H1 (cell line): Measurements from ENCODE around the gene OSBPL9. TPM values are rescaled to one million over a fixed set of nuclear protein-coding genes. Genes with fewer than 3 reads are reported as not detected.

ENCODE experiments used
- CTCF ChIA-PET: fragments of 300-600 bp; sonication (Branson Sonifier 250); formaldehyde crosslinking; loops from one replicate; lab custom pipeline; 2021; ENCODE audit not compliant: partially characterized antibody; lab: Charles Lee
- POLR2A ChIA-PET: fragments of 300-600 bp; sonication (Branson Sonifier 250); formaldehyde crosslinking; loops from one replicate; lab custom pipeline; 2021; ENCODE audit warnings: inconsistent platforms; ENCODE audit not compliant: partially characterized antibody; lab: Charles Lee
- DNase-seq, 2 experiments: peaks; one replicate each; pipeline versions ENCODE4 v3.0.0 to v3.0.0-alpha.2; 2010 to 2022; ENCODE audit warnings: low spot score in 2 of 2, low read depth in 1 of 2, mixed read lengths in 1 of 2
- FAIRE-seq: peaks from 2 replicates; lab custom pipeline; 2011; peaks lifted over from hg19 to GRCh38; lab: Jason Lieb, UNC
- H2AFZ ChIP-seq: 2 replicates; pipeline ENCODE4 v1.8.1; 2012; ENCODE audit warnings: low read length, inconsistent platforms
- H2AK5ac ChIP-seq: 2 replicates; pipeline ENCODE4 v1.6.1; 2013; ENCODE audit warnings: low read depth, low read length
- H2BK120ac ChIP-seq: replicated peaks from 2 replicates; pipeline ENCODE3; 2013; ENCODE audit warnings: low read depth, low read length, inconsistent platforms
- H2BK12ac ChIP-seq: 2 replicates; pipeline ENCODE4 v1.6.1; 2013; ENCODE audit warnings: low read depth, low read length
- H2BK15ac ChIP-seq: 2 replicates; pipeline ENCODE4 v1.6.1; 2013; ENCODE audit warnings: low read length
- H2BK20ac ChIP-seq: 2 replicates; pipeline ENCODE4 v1.6.1; 2013; ENCODE audit warnings: low read length
- H2BK5ac ChIP-seq: 2 replicates; pipeline ENCODE4 v1.6.1; 2013; ENCODE audit warnings: low read depth, low read length
- H3K14ac ChIP-seq: 2 replicates; pipeline ENCODE4 v1.6.1; 2013; ENCODE audit warnings: inconsistent platforms; ENCODE audit not compliant: insufficient read length
- H3K18ac ChIP-seq: 2 replicates; pipeline ENCODE4 v1.6.1; 2013; ENCODE audit warnings: low read length; ENCODE audit errors: extremely low read depth
- H3K23ac ChIP-seq: 2 replicates; pipeline ENCODE4 v1.6.1; 2013; ENCODE audit warnings: inconsistent platforms; ENCODE audit not compliant: insufficient read length
- H3K23me2 ChIP-seq: 2 replicates; pipeline ENCODE4 v1.6.1; 2013; ENCODE audit warnings: low read depth, low read length
- H3K27ac ChIP-seq: 2 replicates; pipeline ENCODE4 v1.6.1; 2011; ENCODE audit warnings: low read depth, low read length, inconsistent platforms
- H3K27me3 ChIP-seq, 4 experiments: replicated peaks in 1 of 4; 1 replicate in 1 of 4; 2 replicates in 3 of 4; pipeline versions ENCODE4 v1.6.1 to v1.8.1; 2011 to 2013; ENCODE audit warnings: low read length in 3 of 4, mild to moderate bottlenecking in 3 of 4, inconsistent platforms in 2 of 4, mixed read lengths in 2 of 4, moderate library complexity in 1 of 4; ENCODE audit not compliant: control insufficient read depth in 3 of 4, insufficient read depth in 3 of 4; ENCODE audit errors: extremely low read depth in 1 of 4
- H3K36me3 ChIP-seq, 4 experiments: 2 replicates each; pipeline versions ENCODE4 v1.6.1 to v1.8.1; 2011 to 2013; ENCODE audit warnings: mild to moderate bottlenecking in 4 of 4, low read length in 3 of 4, moderate library complexity in 2 of 4, control low read depth in 1 of 4, inconsistent platforms in 1 of 4; ENCODE audit not compliant: insufficient read depth in 4 of 4, control insufficient read depth in 2 of 4
- H3K4ac ChIP-seq: replicated peaks from 2 replicates; pipeline ENCODE3; 2013; ENCODE audit warnings: low read length, low read depth, mixed read lengths, inconsistent platforms; ENCODE audit not compliant: insufficient read length
- H3K4me1 ChIP-seq, 4 experiments: replicated peaks in 1 of 4; 1 replicate in 1 of 4; 2 replicates in 3 of 4; pipeline versions ENCODE4 v1.6.1 to v1.8.1; 2011 to 2013; ENCODE audit warnings: low read length in 3 of 4, inconsistent platforms in 2 of 4, mixed read lengths in 1 of 4; ENCODE audit not compliant: insufficient read depth in 4 of 4, control insufficient read depth in 3 of 4
- H3K4me2 ChIP-seq, 2 experiments: 2 replicates each; pipeline versions ENCODE4 v1.6.1 to v1.8.1; 2011 to 2013; ENCODE audit warnings: low read depth in 2 of 2, low read length in 2 of 2, control low read depth in 1 of 2, inconsistent platforms in 1 of 2, mild to moderate bottlenecking in 1 of 2; ENCODE audit not compliant: insufficient read depth in 1 of 2
- H3K4me3 ChIP-seq, 4 experiments: fragments of 200-600, 300-600 bp in 1 of 4; sonication (generic), shearing (Covaris generic), sonication (Bioruptor Twin) in 1 of 4; 2 replicates each; pipeline versions ENCODE4 v1.5.1 to v1.8.1; 2011 to 2016; ENCODE audit warnings: low read length in 4 of 4, low read depth in 3 of 4, control low read depth in 2 of 4, inconsistent platforms in 2 of 4, mild to moderate bottlenecking in 2 of 4, mixed read lengths in 1 of 4, moderate library complexity in 1 of 4; ENCODE audit not compliant: insufficient read depth in 2 of 4; ENCODE audit errors: extremely low read depth in 1 of 4
- H3K56ac ChIP-seq: replicated peaks from 2 replicates; pipeline ENCODE3; 2013; ENCODE audit warnings: low read depth, mild to moderate bottlenecking, mixed read lengths, low read length, inconsistent platforms; ENCODE audit not compliant: insufficient read length
- H3K79me1 ChIP-seq: 2 replicates; pipeline ENCODE4 v1.6.1; 2013; ENCODE audit warnings: low read depth, low read length, control low read depth
- H3K79me2 ChIP-seq, 2 experiments: 2 replicates each; pipeline versions ENCODE4 v1.6.1 to v1.8.1; 2012 to 2013; ENCODE audit warnings: low read length in 2 of 2, mild to moderate bottlenecking in 2 of 2, inconsistent platforms in 1 of 2; ENCODE audit not compliant: insufficient read depth in 2 of 2, control insufficient read depth in 1 of 2
- H3K9ac ChIP-seq, 4 experiments: replicated peaks in 1 of 4; 1 replicate in 1 of 4; 2 replicates in 3 of 4; pipeline versions ENCODE4 v1.6.1 to v1.8.1; 2011 to 2013; ENCODE audit warnings: low read depth in 3 of 4, low read length in 3 of 4, control low read depth in 2 of 4, mild to moderate bottlenecking in 2 of 4, moderate library complexity in 2 of 4, inconsistent platforms in 1 of 4; ENCODE audit errors: extremely low read depth in 1 of 4
- H3K9me3 ChIP-seq, 2 experiments: 2 replicates each; pipeline versions ENCODE4 v1.6.1 to v1.8.1; 2012 to 2013; ENCODE audit warnings: mild to moderate bottlenecking in 2 of 2, moderate library complexity in 2 of 2, control low read depth in 1 of 2, inconsistent platforms in 1 of 2, low read depth in 1 of 2, low read length in 1 of 2, mixed read lengths in 1 of 2; ENCODE audit not compliant: insufficient read depth in 2 of 2
- H4K20me1 ChIP-seq, 2 experiments: replicated peaks in 1 of 2; 2 replicates each; pipeline versions ENCODE3 to v1.8.1; 2011 to 2013; ENCODE audit warnings: inconsistent platforms in 2 of 2, low read length in 2 of 2, mild to moderate bottlenecking in 1 of 2; ENCODE audit not compliant: insufficient read depth in 2 of 2, control insufficient read depth in 1 of 2
- H4K5ac ChIP-seq: 2 replicates; pipeline ENCODE4 v1.6.1; 2013; ENCODE audit warnings: low read length, low read depth, mixed read lengths, inconsistent platforms; ENCODE audit not compliant: insufficient read length
- H4K8ac ChIP-seq: 2 replicates; pipeline ENCODE4 v1.8.0; 2013; ENCODE audit warnings: mild to moderate bottlenecking, moderate library complexity, low read length, inconsistent platforms; ENCODE audit not compliant: insufficient read depth; ENCODE audit errors: extremely low read depth
- H4K91ac ChIP-seq: replicated peaks from 2 replicates; pipeline ENCODE3; 2013; ENCODE audit warnings: low read length, mixed read lengths, inconsistent platforms; ENCODE audit not compliant: insufficient read length
- CBX5 ChIP-seq: fragments of 300-800, 300-1000 bp; sonication (generic); IDR thresholded peaks from 2 replicates; pipeline ENCODE4 v1.7.1; 2016; ENCODE audit warnings: antibody characterized with exemption, low read length, low read depth
- CTBP2 ChIP-seq: IDR thresholded peaks from 2 replicates; pipeline ENCODE4 v1.7.0; 2011; ENCODE audit warnings: borderline replicate concordance, mild to moderate bottlenecking, moderate library complexity, mixed read lengths, low read length; ENCODE audit not compliant: insufficient read depth, insufficient read length
- CTCF ChIP-seq, 3 experiments: IDR thresholded peaks; 1 replicate in 2 of 3; 2 replicates in 1 of 3; pipeline versions ENCODE4 v1.5.1 to v1.6.1; 2011; ENCODE audit warnings: low read length in 3 of 3, mild to moderate bottlenecking in 3 of 3, inconsistent platforms in 2 of 3, low read depth in 1 of 3, moderate library complexity in 1 of 3; ENCODE audit not compliant: insufficient read depth in 1 of 3; ENCODE audit errors: control extremely low read depth in 1 of 3
- E2F6 ChIP-seq: IDR thresholded peaks from 2 replicates; pipeline ENCODE4 v1.6.1; 2012; ENCODE audit warnings: inconsistent platforms
- HDAC2 ChIP-seq, 2 experiments: fragments of 300-600 bp in 1 of 2; sonication (generic) in 1 of 2; IDR thresholded peaks; 2 replicates each; pipeline ENCODE4 v1.6.1; 2011 to 2012; ENCODE audit warnings: low read depth in 2 of 2, low read length in 2 of 2, mild to moderate bottlenecking in 2 of 2, moderate library complexity in 2 of 2, borderline replicate concordance in 1 of 2, inconsistent platforms in 1 of 2
- KDM1A ChIP-seq: fragments of 200-600, 300-600 bp; sonication (generic); IDR thresholded peaks from 2 replicates; pipeline ENCODE4 v1.7.1; 2016; ENCODE audit warnings: mild to moderate bottlenecking, low read length, borderline replicate concordance
- RBBP5 ChIP-seq: IDR thresholded peaks from 2 replicates; pipeline ENCODE4 v1.7.1; 2012; ENCODE audit warnings: low read depth, mild to moderate bottlenecking, inconsistent platforms, low read length, moderate library complexity, borderline replicate concordance
- RFX5 ChIP-seq: IDR thresholded peaks from 2 replicates; pipeline ENCODE4 v1.6.1; 2011; ENCODE audit warnings: low read depth, low read length, improper control_type of control experiment, borderline replicate concordance
- SAP30 ChIP-seq: fragments of 300-600 bp; sonication (generic); IDR thresholded peaks from 2 replicates; pipeline ENCODE4 v1.7.1; 2012; ENCODE audit warnings: low read length, moderate library complexity, mild to moderate bottlenecking, inconsistent platforms; ENCODE audit not compliant: insufficient read depth, insufficient replicate concordance
- SP2 ChIP-seq: IDR thresholded peaks from 2 replicates; pipeline ENCODE4 v1.6.1; 2012; ENCODE audit warnings: mild to moderate bottlenecking, low read length, inconsistent platforms
- WGBS, 2 experiments: shearing (Covaris generic) in 1 of 2; methylation state at CpG; one replicate each; pipeline versions ENCODE4 v1.1.6 to v1.1.7; 2013 to 2015; ENCODE audit warnings: low lambda C conversion rate in 2 of 2, mixed read lengths in 2 of 2, inconsistent platforms in 1 of 2, low coverage in 1 of 2, missing lambda C conversion rate in 1 of 2; ENCODE audit not compliant: insufficient replicate concordance in 2 of 2, insufficient coverage in 1 of 2, insufficient read length in 1 of 2; ENCODE audit errors: extremely low coverage in 1 of 2, missing lambda C conversion rate in 1 of 2; 5-methylcytosine and 5-hydroxymethylcytosine counted together
- polyA plus RNA-seq, 7 experiments: library from polyadenylated mRNA; depleted of rRNA in 3 of 7; stranded (reverse) in 5 of 7; unstranded in 2 of 7; fragments of >200 nt in 5 of 7; fragments of 200-250 nt in 2 of 7; gene quantifications; 1 replicate in 5 of 7; 2 replicates in 1 of 7; 4 replicates in 1 of 7; pipeline versions ENCODE4 v1.2.1 to v1.2.3, GENCODE V29; 2011 to 2013; ENCODE audit warnings: missing spikeins in 2 of 7, mixed read lengths in 2 of 7
- total RNA-seq: library from RNA; stranded (reverse); fragmentation: NEBNext Ultra II Directional; extraction: Animal tissue kit (Norgen Biotek cat#: 25700); gene quantifications from 2 replicates; pipeline ENCODE4 v1.2.1, GENCODE V29; 2021

OSBPL9 gene
- total and polyA plus RNA-seq, 2 of the 8 experiments (the other 6 are each of a cell fraction or from before 2014, with no cell fraction given), result 58.2 to 71.6 TPM

GRCh38 chr1:51750218-51750617 lies 133.3 kb downstream of the OSBPL9 start:
- DNase-seq, result no peak
- Histone ChIP-seq H2BK12ac (no peak overlapping the region), H3K56ac (no peak overlapping the region), H3K79me2 (no peaks in the 10 kb centered on the region), H3K27ac (no peak overlapping the region), H4K20me1 (no peaks in the 10 kb centered on the region), H4K5ac (no peak overlapping the region), H3K79me1 (no peaks in the 10 kb centered on the region), H3K23me2 (no peaks in the 10 kb centered on the region), H3K4ac (no peak overlapping the region), H3K4me3 (no peak overlapping the region), H4K91ac (no peak overlapping the region), H3K9ac (no peak overlapping the region), H3K4me1 (no peaks in the 10 kb centered on the region; a peak in 1 of 7 replicates), H3K23ac (no peak overlapping the region), H3K36me3 (peaks cover 0 to 8% (median 3%) of the 10 kb centered on the region in 4 experiments; a peak in 3 of 8 replicates), H2AK5ac (no peak overlapping the region), H2BK20ac (no peak overlapping the region), H3K18ac (no peak overlapping the region), H2AFZ (no peak overlapping the region), H3K27me3 (no peaks in the 10 kb centered on the region), H3K9me3 (no peaks in the 10 kb centered on the region), H2BK120ac (no peak overlapping the region), H2BK15ac (no peak overlapping the region), H3K14ac (no peak overlapping the region), H3K4me2 (no peak overlapping the region), H2BK5ac (no peak overlapping the region), H4K8ac (no peak overlapping the region)
- 85% methylated on average over 3 of the region's 3 CpGs; no CpG with 5 or more reads in 1 of the 2 experiments for WGBS, 2 experiments
- CTCF ChIA-PET, result interaction anchor here (0.6 to 2.5 kb wide), 2 partner anchors 19 to 60 kb away, joined by 3 to 12 read pairs; no protein-coding TSS in a partner anchor
- no peak for FAIRE-seq
- POLR2A ChIA-PET, result no interaction called here
- TF ChIP-seq SAP30 (no peak), HDAC2 (IDR thresholded peaks at IDR 0.05; ENCODE audit: borderline replicate concordance in 1 of 2, low read depth in 2 of 2, low read length in 2 of 2) (no peak), E2F6 (no peak), CTCF (IDR thresholded peaks at IDR 0.05; ENCODE audit: control extremely low read depth in 1 of 3, insufficient read depth in 1 of 3, low read depth in 1 of 3, low read length in 3 of 3) (no peak), CBX5 (no peak), CTBP2 (no peak), SP2 (no peak), KDM1A (no peak), RFX5 (no peak), RBBP5 (no peak)
